H1 (cell line): ENCODE data around the gene DNAJC6. TPM values are rescaled to one million over a fixed set of nuclear protein-coding genes. Genes with fewer than 3 reads are reported as not detected.
A peak's percentile ranks its signal among the peaks of the same experiment; 100 is the strongest.

ENCODE experiments used
- CTCF ChIA-PET: fragments of 300-600 bp; sonication (Branson Sonifier 250); formaldehyde crosslinking; loops from one replicate; lab custom pipeline; 2021; ENCODE audit not compliant: partially characterized antibody; lab: Charles Lee
- POLR2A ChIA-PET: fragments of 300-600 bp; sonication (Branson Sonifier 250); formaldehyde crosslinking; loops from one replicate; lab custom pipeline; 2021; ENCODE audit warnings: inconsistent platforms; ENCODE audit not compliant: partially characterized antibody; lab: Charles Lee
- DNase-seq, 2 experiments: peaks; one replicate each; pipeline versions ENCODE4 v3.0.0 to v3.0.0-alpha.2; 2010 to 2022; ENCODE audit warnings: low spot score in 2 of 2, low read depth in 1 of 2, mixed read lengths in 1 of 2
- FAIRE-seq: peaks from 2 replicates; lab custom pipeline; 2011; peaks lifted over from hg19 to GRCh38; lab: Jason Lieb, UNC
- H2AFZ ChIP-seq: 2 replicates; pipeline ENCODE4 v1.8.1; 2012; ENCODE audit warnings: low read length, inconsistent platforms
- H2AK5ac ChIP-seq: 2 replicates; pipeline ENCODE4 v1.6.1; 2013; ENCODE audit warnings: low read depth, low read length
- H2BK120ac ChIP-seq: replicated peaks from 2 replicates; pipeline ENCODE3; 2013; ENCODE audit warnings: low read depth, low read length, inconsistent platforms
- H2BK12ac ChIP-seq: 2 replicates; pipeline ENCODE4 v1.6.1; 2013; ENCODE audit warnings: low read depth, low read length
- H2BK15ac ChIP-seq: 2 replicates; pipeline ENCODE4 v1.6.1; 2013; ENCODE audit warnings: low read length
- H2BK20ac ChIP-seq: 2 replicates; pipeline ENCODE4 v1.6.1; 2013; ENCODE audit warnings: low read length
- H2BK5ac ChIP-seq: 2 replicates; pipeline ENCODE4 v1.6.1; 2013; ENCODE audit warnings: low read depth, low read length
- H3K14ac ChIP-seq: 2 replicates; pipeline ENCODE4 v1.6.1; 2013; ENCODE audit warnings: inconsistent platforms; ENCODE audit not compliant: insufficient read length
- H3K18ac ChIP-seq: 2 replicates; pipeline ENCODE4 v1.6.1; 2013; ENCODE audit warnings: low read length; ENCODE audit errors: extremely low read depth
- H3K23ac ChIP-seq: 2 replicates; pipeline ENCODE4 v1.6.1; 2013; ENCODE audit warnings: inconsistent platforms; ENCODE audit not compliant: insufficient read length
- H3K23me2 ChIP-seq: 2 replicates; pipeline ENCODE4 v1.6.1; 2013; ENCODE audit warnings: low read depth, low read length
- H3K27ac ChIP-seq: 2 replicates; pipeline ENCODE4 v1.6.1; 2011; ENCODE audit warnings: low read depth, low read length, inconsistent platforms
- H3K27me3 ChIP-seq, 4 experiments: replicated peaks in 1 of 4; 1 replicate in 1 of 4; 2 replicates in 3 of 4; pipeline versions ENCODE4 v1.6.1 to v1.8.1; 2011 to 2013; ENCODE audit warnings: low read length in 3 of 4, mild to moderate bottlenecking in 3 of 4, inconsistent platforms in 2 of 4, mixed read lengths in 2 of 4, moderate library complexity in 1 of 4; ENCODE audit not compliant: control insufficient read depth in 3 of 4, insufficient read depth in 3 of 4; ENCODE audit errors: extremely low read depth in 1 of 4
- H3K36me3 ChIP-seq, 4 experiments: 2 replicates each; pipeline versions ENCODE4 v1.6.1 to v1.8.1; 2011 to 2013; ENCODE audit warnings: mild to moderate bottlenecking in 4 of 4, low read length in 3 of 4, moderate library complexity in 2 of 4, control low read depth in 1 of 4, inconsistent platforms in 1 of 4; ENCODE audit not compliant: insufficient read depth in 4 of 4, control insufficient read depth in 2 of 4
- H3K4ac ChIP-seq: replicated peaks from 2 replicates; pipeline ENCODE3; 2013; ENCODE audit warnings: low read length, low read depth, mixed read lengths, inconsistent platforms; ENCODE audit not compliant: insufficient read length
- H3K4me1 ChIP-seq, 4 experiments: replicated peaks in 1 of 4; 1 replicate in 1 of 4; 2 replicates in 3 of 4; pipeline versions ENCODE4 v1.6.1 to v1.8.1; 2011 to 2013; ENCODE audit warnings: low read length in 3 of 4, inconsistent platforms in 2 of 4, mixed read lengths in 1 of 4; ENCODE audit not compliant: insufficient read depth in 4 of 4, control insufficient read depth in 3 of 4
- H3K4me2 ChIP-seq, 2 experiments: 2 replicates each; pipeline versions ENCODE4 v1.6.1 to v1.8.1; 2011 to 2013; ENCODE audit warnings: low read depth in 2 of 2, low read length in 2 of 2, control low read depth in 1 of 2, inconsistent platforms in 1 of 2, mild to moderate bottlenecking in 1 of 2; ENCODE audit not compliant: insufficient read depth in 1 of 2
- H3K4me3 ChIP-seq, 4 experiments: fragments of 200-600, 300-600 bp in 1 of 4; sonication (generic), shearing (Covaris generic), sonication (Bioruptor Twin) in 1 of 4; 2 replicates each; pipeline versions ENCODE4 v1.5.1 to v1.8.1; 2011 to 2016; ENCODE audit warnings: low read length in 4 of 4, low read depth in 3 of 4, control low read depth in 2 of 4, inconsistent platforms in 2 of 4, mild to moderate bottlenecking in 2 of 4, mixed read lengths in 1 of 4, moderate library complexity in 1 of 4; ENCODE audit not compliant: insufficient read depth in 2 of 4; ENCODE audit errors: extremely low read depth in 1 of 4
- H3K56ac ChIP-seq: replicated peaks from 2 replicates; pipeline ENCODE3; 2013; ENCODE audit warnings: low read depth, mild to moderate bottlenecking, mixed read lengths, low read length, inconsistent platforms; ENCODE audit not compliant: insufficient read length
- H3K79me1 ChIP-seq: 2 replicates; pipeline ENCODE4 v1.6.1; 2013; ENCODE audit warnings: low read depth, low read length, control low read depth
- H3K79me2 ChIP-seq, 2 experiments: 2 replicates each; pipeline versions ENCODE4 v1.6.1 to v1.8.1; 2012 to 2013; ENCODE audit warnings: low read length in 2 of 2, mild to moderate bottlenecking in 2 of 2, inconsistent platforms in 1 of 2; ENCODE audit not compliant: insufficient read depth in 2 of 2, control insufficient read depth in 1 of 2
- H3K9ac ChIP-seq, 4 experiments: replicated peaks in 1 of 4; 1 replicate in 1 of 4; 2 replicates in 3 of 4; pipeline versions ENCODE4 v1.6.1 to v1.8.1; 2011 to 2013; ENCODE audit warnings: low read depth in 3 of 4, low read length in 3 of 4, control low read depth in 2 of 4, mild to moderate bottlenecking in 2 of 4, moderate library complexity in 2 of 4, inconsistent platforms in 1 of 4; ENCODE audit errors: extremely low read depth in 1 of 4
- H3K9me3 ChIP-seq, 2 experiments: 2 replicates each; pipeline versions ENCODE4 v1.6.1 to v1.8.1; 2012 to 2013; ENCODE audit warnings: mild to moderate bottlenecking in 2 of 2, moderate library complexity in 2 of 2, control low read depth in 1 of 2, inconsistent platforms in 1 of 2, low read depth in 1 of 2, low read length in 1 of 2, mixed read lengths in 1 of 2; ENCODE audit not compliant: insufficient read depth in 2 of 2
- H4K20me1 ChIP-seq, 2 experiments: replicated peaks in 1 of 2; 2 replicates each; pipeline versions ENCODE3 to v1.8.1; 2011 to 2013; ENCODE audit warnings: inconsistent platforms in 2 of 2, low read length in 2 of 2, mild to moderate bottlenecking in 1 of 2; ENCODE audit not compliant: insufficient read depth in 2 of 2, control insufficient read depth in 1 of 2
- H4K5ac ChIP-seq: 2 replicates; pipeline ENCODE4 v1.6.1; 2013; ENCODE audit warnings: low read length, low read depth, mixed read lengths, inconsistent platforms; ENCODE audit not compliant: insufficient read length
- H4K8ac ChIP-seq: 2 replicates; pipeline ENCODE4 v1.8.0; 2013; ENCODE audit warnings: mild to moderate bottlenecking, moderate library complexity, low read length, inconsistent platforms; ENCODE audit not compliant: insufficient read depth; ENCODE audit errors: extremely low read depth
- H4K91ac ChIP-seq: replicated peaks from 2 replicates; pipeline ENCODE3; 2013; ENCODE audit warnings: low read length, mixed read lengths, inconsistent platforms; ENCODE audit not compliant: insufficient read length
- ATF2 ChIP-seq: IDR thresholded peaks from 2 replicates; pipeline ENCODE4 v1.6.1; 2012; ENCODE audit warnings: low read length, inconsistent platforms
- BACH1 ChIP-seq: IDR thresholded peaks from 2 replicates; pipeline ENCODE4 v1.6.1; 2012; ENCODE audit warnings: low read length, improper control_type of control experiment
- CREB1 ChIP-seq: IDR thresholded peaks from 2 replicates; pipeline ENCODE4 v1.6.1; 2012; ENCODE audit warnings: inconsistent platforms
- CTCF ChIP-seq, 3 experiments: IDR thresholded peaks; 1 replicate in 2 of 3; 2 replicates in 1 of 3; pipeline versions ENCODE4 v1.5.1 to v1.6.1; 2011; ENCODE audit warnings: low read length in 3 of 3, mild to moderate bottlenecking in 3 of 3, inconsistent platforms in 2 of 3, low read depth in 1 of 3, moderate library complexity in 1 of 3; ENCODE audit not compliant: insufficient read depth in 1 of 3; ENCODE audit errors: control extremely low read depth in 1 of 3
- EGR1 ChIP-seq: IDR thresholded peaks from 2 replicates; pipeline ENCODE4 v1.6.1; 2011; ENCODE audit warnings: low read depth, low read length, borderline replicate concordance
- SP1 ChIP-seq: IDR thresholded peaks from 2 replicates; pipeline ENCODE4 v1.6.1; 2011; ENCODE audit warnings: low read depth, low read length
- TBP ChIP-seq: IDR thresholded peaks from 2 replicates; pipeline ENCODE4 v1.6.1; 2011; ENCODE audit warnings: low read depth, low read length, improper control_type of control experiment
- TEAD4 ChIP-seq: IDR thresholded peaks from 2 replicates; pipeline ENCODE4 v1.6.1; 2012; ENCODE audit warnings: low read depth, low read length, inconsistent platforms, mixed read lengths
- WGBS, 2 experiments: shearing (Covaris generic) in 1 of 2; methylation state at CpG; one replicate each; pipeline versions ENCODE4 v1.1.6 to v1.1.7; 2013 to 2015; ENCODE audit warnings: low lambda C conversion rate in 2 of 2, mixed read lengths in 2 of 2, inconsistent platforms in 1 of 2, low coverage in 1 of 2, missing lambda C conversion rate in 1 of 2; ENCODE audit not compliant: insufficient replicate concordance in 2 of 2, insufficient coverage in 1 of 2, insufficient read length in 1 of 2; ENCODE audit errors: extremely low coverage in 1 of 2, missing lambda C conversion rate in 1 of 2; 5-methylcytosine and 5-hydroxymethylcytosine counted together
- polyA plus RNA-seq, 7 experiments: library from polyadenylated mRNA; depleted of rRNA in 3 of 7; stranded (reverse) in 5 of 7; unstranded in 2 of 7; fragments of >200 nt in 5 of 7; fragments of 200-250 nt in 2 of 7; gene quantifications; 1 replicate in 5 of 7; 2 replicates in 1 of 7; 4 replicates in 1 of 7; pipeline versions ENCODE4 v1.2.1 to v1.2.3, GENCODE V29; 2011 to 2013; ENCODE audit warnings: missing spikeins in 2 of 7, mixed read lengths in 2 of 7
- total RNA-seq: library from RNA; stranded (reverse); fragmentation: NEBNext Ultra II Directional; extraction: Animal tissue kit (Norgen Biotek cat#: 25700); gene quantifications from 2 replicates; pipeline ENCODE4 v1.2.1, GENCODE V29; 2021

DNAJC6 gene
- total and polyA plus RNA-seq, 2 of the 8 experiments (the other 6 are each of a cell fraction or from before 2014, with no cell fraction given), result 1.6 to 3.0 TPM

- POLR2A ChIA-PET, result interaction anchor here (1.6 to 2.2 kb wide), 5 partner anchors 10 to 148 kb away, joined by 5 to 8 read pairs (median 6); partner anchors contain the start of gene DNAJC6
- 0 out of 2 replicates have a peak, but pooled peaks cover 3% of the 10 kb centered on the region for H3K23me2 ChIP-seq
- no peaks in the 10 kb centered on the region for H3K79me1 ChIP-seq
- H3K9ac ChIP-seq, result no peak overlapping the region
- H4K91ac ChIP-seq, result no peak overlapping the region
- H3K27me3 ChIP-seq, result no peaks in the 10 kb centered on the region
- H3K14ac ChIP-seq, result no peak overlapping the region
- H3K4me3 ChIP-seq, result peak overlapping the region in 1 of 4 experiments; percentile 32; a peak in 1 of 8 replicates
- H3K9me3 ChIP-seq, result no peaks in the 10 kb centered on the region
- H2BK5ac ChIP-seq, result no peak overlapping the region
- peak overlapping the region; percentile 30 for H4K5ac ChIP-seq
- H2BK120ac ChIP-seq, result no peak overlapping the region
- H2AFZ ChIP-seq, result no peak overlapping the region
- peak overlapping the region; percentile 55 to 73 for H3K4me2 ChIP-seq
- peaks cover 0 to 22% (median 8%) of the 10 kb centered on the region in 4 experiments; a peak in 3 of 7 replicates for H3K4me1 ChIP-seq
- H2BK15ac ChIP-seq, result no peak overlapping the region
- H4K8ac ChIP-seq, result no peak overlapping the region
- DNase-seq (no peak), FAIRE-seq (peak; percentile 39)
- H3K18ac ChIP-seq, result no peak overlapping the region
- H3K4ac ChIP-seq, result no peak overlapping the region
- H3K23ac ChIP-seq, result no peak overlapping the region
- H2BK12ac ChIP-seq, result no peak overlapping the region
- no peak overlapping the region for H2BK20ac ChIP-seq
- no peak overlapping the region for H3K56ac ChIP-seq
- WGBS, 2 experiments, result 32% methylated on average over 10 of the region's 10 CpGs; no CpG with 5 or more reads in 1 of the 2 experiments
- no peak overlapping the region for H3K27ac ChIP-seq
- H3K79me2 ChIP-seq, result no peaks in the 10 kb centered on the region
- H4K20me1 ChIP-seq, result no peaks in the 10 kb centered on the region
- H2AK5ac ChIP-seq, result no peak overlapping the region
- CTCF ChIA-PET, result interaction anchor here (0.6 to 2.5 kb wide), 7 partner anchors 10 to 965 kb away, joined by 3 to 17 read pairs (median 4); no protein-coding TSS in a partner anchor
- H3K36me3 ChIP-seq, result no peaks in the 10 kb centered on the region
- TF ChIP-seq BACH1 (no peak), SP1 (no peak), TEAD4 (no peak), CREB1 (no peak), EGR1 (no peak), ATF2 (no peak), CTCF (IDR thresholded peaks at IDR 0.05; ENCODE audit: control extremely low read depth in 1 of 3, insufficient read depth in 1 of 3, low read depth in 1 of 3, low read length in 3 of 3) (no peak), TBP (no peak)
Measured at GRCh38 chr1:65277605-65278347, 31.6 kb upstream of the DNAJC6 start.
